Measurements from ENCODE around the gene PAPLN.

DNA sequence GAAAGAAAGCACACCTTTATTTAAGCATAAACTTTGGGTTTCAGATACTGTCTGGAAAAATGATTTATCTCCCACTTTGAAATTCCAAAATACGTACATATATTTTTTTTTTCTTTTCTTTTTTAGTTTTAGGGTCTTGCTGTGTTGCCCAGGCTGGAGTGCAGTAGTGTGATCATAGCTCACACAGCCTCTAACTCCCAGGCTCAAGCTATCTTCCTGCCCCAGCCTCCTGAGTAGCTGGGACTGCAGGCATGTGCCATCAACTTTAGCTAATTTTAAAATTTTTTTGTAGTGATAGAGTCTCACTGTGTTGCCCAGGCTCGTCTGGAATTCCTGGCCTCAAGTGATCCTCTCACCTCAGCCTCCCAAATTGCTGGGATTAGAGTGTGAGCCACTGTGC, 45.9 kb upstream of the PAPLN start:
- no peak for TF ChIP-seq CTCF (IDR thresholded peaks at IDR 0.05)
- TF ChIP-seq POLR2AphosphoS5 (IDR thresholded peaks at IDR 0.05): no peak
- no peak for TF ChIP-seq POLR2A (IDR thresholded peaks at IDR 0.05)
